ENCODE data around the gene TNNC1.

DNA sequence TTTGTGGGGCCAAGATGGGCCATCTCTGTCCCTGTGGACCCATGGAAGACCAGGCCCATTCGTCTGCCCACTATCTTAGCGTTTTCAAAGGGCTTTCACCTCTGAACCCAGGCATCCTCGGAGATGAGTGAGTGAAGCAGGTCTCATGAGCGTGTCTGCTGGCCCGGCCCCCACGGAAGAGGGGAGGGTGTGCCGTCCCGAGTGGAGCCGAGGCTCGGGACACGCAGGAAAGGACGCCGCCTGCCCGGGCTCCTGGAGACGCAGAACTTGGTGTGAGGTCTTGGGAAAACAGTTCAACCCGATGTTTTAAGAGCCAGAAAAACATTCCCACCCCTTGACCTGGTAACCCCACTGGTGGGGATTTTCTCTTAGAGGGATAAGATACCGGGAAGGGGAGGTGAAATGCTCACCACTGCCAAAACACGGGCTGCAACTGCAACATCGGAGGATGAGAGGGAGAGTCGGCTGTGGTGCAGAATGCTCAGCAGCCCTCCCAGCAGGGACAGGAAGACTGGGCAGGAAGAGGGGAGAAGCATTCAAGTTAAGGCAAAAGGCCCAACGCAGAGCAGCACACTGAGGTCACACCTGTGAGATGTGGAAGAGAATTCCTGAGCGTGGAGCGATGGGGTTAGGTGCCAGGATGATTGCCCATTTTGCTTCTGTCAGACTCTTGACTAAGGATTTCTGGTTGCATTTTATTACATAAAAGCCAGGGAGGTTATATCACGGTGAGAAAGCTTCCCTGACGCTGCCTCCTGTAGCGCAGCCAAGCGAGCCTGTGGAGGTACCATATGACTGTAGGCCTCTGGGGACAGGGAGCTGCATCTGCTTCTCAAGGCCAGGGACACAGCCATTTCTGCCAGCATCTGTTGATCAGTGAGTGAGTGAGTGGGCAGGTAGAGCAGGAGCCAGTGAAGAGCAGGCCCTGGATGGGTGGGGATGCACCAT is 27.2 kb upstream of the TNNC1 start:
- TF ChIP-seq, protein P1, sequence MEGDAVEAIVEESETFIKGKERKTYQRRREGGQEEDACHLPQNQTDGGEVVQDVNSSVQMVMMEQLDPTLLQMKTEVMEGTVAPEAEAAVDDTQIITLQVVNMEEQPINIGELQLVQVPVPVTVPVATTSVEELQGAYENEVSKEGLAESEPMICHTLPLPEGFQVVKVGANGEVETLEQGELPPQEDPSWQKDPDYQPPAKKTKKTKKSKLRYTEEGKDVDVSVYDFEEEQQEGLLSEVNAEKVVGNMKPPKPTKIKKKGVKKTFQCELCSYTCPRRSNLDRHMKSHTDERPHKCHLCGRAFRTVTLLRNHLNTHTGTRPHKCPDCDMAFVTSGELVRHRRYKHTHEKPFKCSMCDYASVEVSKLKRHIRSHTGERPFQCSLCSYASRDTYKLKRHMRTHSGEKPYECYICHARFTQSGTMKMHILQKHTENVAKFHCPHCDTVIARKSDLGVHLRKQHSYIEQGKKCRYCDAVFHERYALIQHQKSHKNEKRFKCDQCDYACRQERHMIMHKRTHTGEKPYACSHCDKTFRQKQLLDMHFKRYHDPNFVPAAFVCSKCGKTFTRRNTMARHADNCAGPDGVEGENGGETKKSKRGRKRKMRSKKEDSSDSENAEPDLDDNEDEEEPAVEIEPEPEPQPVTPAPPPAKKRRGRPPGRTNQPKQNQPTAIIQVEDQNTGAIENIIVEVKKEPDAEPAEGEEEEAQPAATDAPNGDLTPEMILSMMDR (IDR thresholded peaks at IDR 0.05 in 4 of 5, conservative IDR thresholded peaks at IDR 0.05 in 1 of 5) = no peak
- TF ChIP-seq POLR2A (IDR thresholded peaks at IDR 0.05) = no peak
